AG09319 (cell line): ENCODE results near the gene PTPRJ.

Experiments
- DNase-seq: peaks from one replicate; pipeline ENCODE4 v3.0.0-alpha.2; 2010; ENCODE audit warnings: low read depth; ENCODE audit errors: extremely low read depth
- TF ChIP-seq, protein P1 (sequence below): IDR thresholded peaks from 2 replicates; pipeline ENCODE4 v1.5.1; 2011; ENCODE audit warnings: low read depth, mild to moderate bottlenecking, inconsistent platforms, low read length, moderate library complexity

The PTPRJ gene

DNA sequence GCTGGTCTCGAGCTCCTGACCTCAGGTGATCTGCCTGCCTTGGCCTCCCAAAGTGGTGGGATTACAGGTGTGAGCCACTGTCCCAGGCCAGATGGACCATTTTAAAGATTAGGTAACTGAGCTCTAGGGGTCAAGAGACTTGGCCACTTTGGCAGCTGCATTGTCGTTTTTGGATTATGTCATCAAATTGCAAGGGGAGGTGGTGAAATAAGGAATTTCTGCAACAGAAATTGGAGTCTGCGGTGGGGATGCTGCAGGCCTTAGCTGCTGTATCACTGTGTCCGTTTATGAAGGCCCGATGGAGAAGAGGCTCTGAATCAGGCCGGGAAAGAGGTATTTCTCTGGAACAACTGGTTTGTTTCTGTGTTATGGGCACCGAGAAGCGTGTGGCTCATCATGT is 34.6 kb downstream of the PTPRJ start:
- TF ChIP-seq, protein P1, sequence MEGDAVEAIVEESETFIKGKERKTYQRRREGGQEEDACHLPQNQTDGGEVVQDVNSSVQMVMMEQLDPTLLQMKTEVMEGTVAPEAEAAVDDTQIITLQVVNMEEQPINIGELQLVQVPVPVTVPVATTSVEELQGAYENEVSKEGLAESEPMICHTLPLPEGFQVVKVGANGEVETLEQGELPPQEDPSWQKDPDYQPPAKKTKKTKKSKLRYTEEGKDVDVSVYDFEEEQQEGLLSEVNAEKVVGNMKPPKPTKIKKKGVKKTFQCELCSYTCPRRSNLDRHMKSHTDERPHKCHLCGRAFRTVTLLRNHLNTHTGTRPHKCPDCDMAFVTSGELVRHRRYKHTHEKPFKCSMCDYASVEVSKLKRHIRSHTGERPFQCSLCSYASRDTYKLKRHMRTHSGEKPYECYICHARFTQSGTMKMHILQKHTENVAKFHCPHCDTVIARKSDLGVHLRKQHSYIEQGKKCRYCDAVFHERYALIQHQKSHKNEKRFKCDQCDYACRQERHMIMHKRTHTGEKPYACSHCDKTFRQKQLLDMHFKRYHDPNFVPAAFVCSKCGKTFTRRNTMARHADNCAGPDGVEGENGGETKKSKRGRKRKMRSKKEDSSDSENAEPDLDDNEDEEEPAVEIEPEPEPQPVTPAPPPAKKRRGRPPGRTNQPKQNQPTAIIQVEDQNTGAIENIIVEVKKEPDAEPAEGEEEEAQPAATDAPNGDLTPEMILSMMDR: no peak
- DNase-seq: no peak

DNA sequence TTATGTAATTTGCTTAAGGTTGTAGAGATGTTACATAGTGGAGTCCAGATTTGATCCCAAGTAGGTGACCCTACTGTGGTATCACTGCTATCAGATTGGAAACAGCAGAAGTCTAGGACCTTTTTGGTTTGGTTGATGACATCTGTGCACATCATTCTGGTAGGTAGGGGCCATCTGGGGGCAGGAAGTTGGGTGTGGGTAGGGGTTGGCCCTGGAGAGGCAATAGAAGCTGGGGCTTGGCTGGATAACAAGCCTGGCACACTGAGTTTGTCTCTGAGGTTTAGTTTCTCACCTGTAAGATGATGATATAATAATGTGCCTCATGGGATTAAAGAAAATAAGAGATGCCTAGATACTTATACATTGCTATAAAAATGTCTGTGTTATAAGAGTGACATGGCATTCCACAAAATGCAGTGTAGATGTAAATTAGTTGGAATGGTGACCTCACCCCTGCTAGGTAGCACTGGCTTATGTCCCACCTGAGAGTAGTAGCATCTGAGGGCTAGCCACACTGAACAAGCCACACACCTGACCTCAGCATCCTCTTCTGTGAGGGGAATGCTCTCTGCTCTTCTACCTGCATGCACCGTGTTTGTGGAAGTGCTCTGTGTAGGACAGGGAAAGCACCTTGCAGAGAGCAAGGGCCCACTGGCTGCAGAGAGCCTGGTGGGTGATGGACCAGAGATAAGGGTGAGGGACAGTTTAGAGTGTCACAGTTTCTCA is 36.9 kb downstream of the PTPRJ start:
- DNase-seq: no peak
- TF ChIP-seq, protein P1: no peak

DNA sequence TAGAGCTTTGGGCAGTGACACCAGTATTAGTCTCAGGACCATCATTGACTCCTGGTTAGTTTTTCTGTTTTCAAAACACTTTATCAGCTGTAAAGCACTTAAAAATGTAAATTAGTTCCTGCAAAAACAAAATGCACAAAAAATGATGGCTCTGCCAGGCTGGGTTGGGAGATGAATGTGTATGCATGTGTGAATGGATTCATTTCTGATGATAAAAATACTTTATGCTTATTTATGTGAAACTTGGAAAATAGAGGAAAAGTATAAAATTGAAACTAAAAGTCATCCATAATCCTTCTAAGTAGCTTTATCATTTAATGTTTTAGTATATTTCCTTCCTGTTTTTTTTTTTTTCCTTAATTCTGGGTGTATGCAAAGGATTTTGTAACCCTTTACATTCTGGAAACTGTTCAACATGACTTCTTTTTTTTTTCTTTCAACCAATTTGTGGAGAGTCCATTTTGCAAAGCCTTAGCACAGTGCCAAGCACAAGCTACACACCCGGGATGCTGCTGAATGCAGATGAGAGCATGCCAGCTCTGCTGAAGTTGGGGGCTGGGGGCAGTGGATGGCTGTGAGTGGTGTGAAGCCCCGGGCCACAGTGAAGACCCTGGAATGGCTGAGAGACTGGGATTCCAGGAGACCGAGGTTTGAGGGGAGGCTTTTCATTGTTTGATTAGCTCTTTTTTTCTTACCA is 37.6 kb downstream of the PTPRJ start:
- TF ChIP-seq, protein P1: no peak
- no peak for DNase-seq

DNA sequence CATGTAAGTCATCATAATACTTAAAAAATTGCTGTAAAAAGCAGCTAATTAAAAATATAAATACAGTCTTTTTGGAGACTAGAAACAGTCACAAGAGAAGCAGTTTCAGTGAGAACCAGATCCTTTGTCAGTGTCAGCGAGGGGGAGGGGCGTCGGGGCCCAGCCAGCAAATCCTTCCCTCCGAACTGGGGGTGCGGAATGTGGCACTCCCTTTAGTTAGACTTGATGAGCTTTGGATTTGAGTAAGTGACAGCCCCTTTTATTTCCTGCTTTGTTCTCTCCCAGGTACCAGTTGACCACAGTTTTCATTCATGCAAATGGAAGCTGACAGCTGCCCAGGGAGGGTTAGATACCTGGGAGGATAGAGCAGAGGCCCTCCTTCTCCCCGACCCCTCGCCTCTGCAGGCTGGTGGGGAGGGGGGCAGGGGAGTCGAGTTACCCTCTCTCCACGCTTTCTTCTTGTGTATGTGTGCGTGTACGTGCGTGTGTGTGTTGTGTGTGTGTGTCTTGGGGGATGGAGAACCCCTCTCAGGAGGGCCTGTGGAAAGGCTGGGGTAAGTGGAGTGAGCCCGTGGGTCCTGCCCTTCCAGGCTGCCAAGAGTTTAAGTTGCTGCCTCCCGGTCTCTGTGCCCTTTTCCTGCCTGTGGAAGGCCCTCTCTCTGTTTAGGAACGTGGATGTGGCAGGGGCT is 38.3 kb downstream of the PTPRJ start:
- no peak for DNase-seq
- TF ChIP-seq, protein P1: no peak

DNA sequence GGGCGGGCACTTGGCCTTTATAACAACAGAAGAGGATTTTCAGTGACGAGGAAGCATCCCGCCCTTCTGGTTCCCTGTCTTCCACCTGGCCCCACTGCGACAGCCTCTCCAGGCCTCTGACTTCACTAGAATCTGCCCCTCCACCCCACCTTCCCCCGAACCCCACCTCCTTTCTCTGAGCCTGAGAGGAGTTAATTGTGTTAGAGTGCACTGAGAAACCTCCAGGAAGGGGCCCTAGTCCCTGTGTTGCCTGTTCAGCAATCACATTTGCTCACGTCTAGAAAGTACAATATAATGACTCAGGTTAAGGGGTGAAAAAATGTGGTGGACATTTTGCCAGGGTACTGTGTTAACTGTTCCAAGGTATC is 38.8 kb downstream of the PTPRJ start:
- TF ChIP-seq, protein P1: no peak
- DNase-seq: no peak

DNA sequence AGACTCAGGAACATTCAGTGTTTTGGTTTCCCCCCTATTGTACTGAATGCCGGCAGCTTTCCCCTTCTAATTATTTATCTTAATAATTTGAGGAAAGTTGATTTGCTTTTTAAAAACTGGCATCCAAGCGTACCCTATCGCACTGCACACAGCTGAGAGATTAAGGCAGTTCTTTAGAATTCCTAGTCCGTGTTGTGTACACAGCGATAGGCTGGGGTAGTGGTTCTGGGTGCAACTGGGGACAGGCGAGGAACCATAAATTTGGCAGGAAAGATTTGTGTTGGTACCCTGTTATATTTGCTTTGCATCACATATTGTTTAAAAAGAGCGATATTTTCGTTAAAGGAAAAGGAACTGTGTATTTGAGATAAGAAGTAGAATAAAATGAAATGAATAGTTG is 39.2 kb downstream of the PTPRJ start:
- TF ChIP-seq, protein P1: no peak
- no peak for DNase-seq
